ENCODE data around the gene RFK. TPM values are rescaled to one million over a fixed set of nuclear protein-coding genes. Genes with fewer than 3 reads are reported as not detected.

Gene RFK
- total RNA-seq, 1 experiment from 2014 or later, result 14.0 TPM

GRCh38 chr9:76415154-76415553 is 20.9 kb upstream of the RFK start:
- no peaks in the 10 kb centered on the region for H3K27me3 Mint-ChIP-seq (ENCODE audit: unreplicated experiment)
- no peaks in the 10 kb centered on the region for H3K36me3 Mint-ChIP-seq (ENCODE audit: insufficient read depth, unreplicated experiment)
- peak overlapping the region; percentile 88 for H3K27ac Mint-ChIP-seq (ENCODE audit: unreplicated experiment)
- CTCF ChIA-PET, result no interaction called here
- TF ChIP-seq CTCF (IDR thresholded peaks at IDR 0.05; ENCODE audit: unreplicated experiment), result no peak
- H3K9me3 Mint-ChIP-seq (ENCODE audit: low read depth, unreplicated experiment), result peaks cover 8% of the 10 kb centered on the region
- H3K4me1 Mint-ChIP-seq (ENCODE audit: low read depth, unreplicated experiment), result peaks cover 36% of the 10 kb centered on the region
- intact Hi-C loops (cut with micrococcal nuclease; ENCODE audit: unreplicated experiment), result no loop called here
- BruUV-seq (replicated peaks), result no TSS peak
- H3K4me3 Mint-ChIP-seq (ENCODE audit: low read depth, unreplicated experiment), result no peak overlapping the region
- DNase-seq, result no peak

DNA sequence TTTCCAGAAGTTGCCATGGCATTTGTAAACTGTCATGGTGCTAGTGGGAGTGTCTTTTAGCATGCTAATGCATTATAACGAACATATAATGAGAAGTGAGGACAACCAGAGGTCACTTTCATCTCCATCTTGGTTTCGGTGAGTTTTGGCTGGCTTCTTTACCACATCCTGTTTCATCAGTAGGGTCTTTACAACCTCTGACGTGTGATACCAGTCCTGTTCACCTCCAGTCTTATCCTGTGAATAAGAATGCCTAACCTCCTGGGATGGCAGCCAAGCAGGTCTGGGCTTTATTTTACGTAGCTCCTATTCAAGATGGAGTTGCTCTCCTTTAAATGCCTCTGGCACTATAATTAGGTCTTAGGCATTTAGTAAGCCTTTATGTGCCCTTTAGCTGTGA is 20.4 kb upstream of the RFK start:
- CTCF ChIA-PET, result no interaction called here
- intact Hi-C loops (cut with micrococcal nuclease; ENCODE audit: unreplicated experiment), result no loop called here
- no peak for TF ChIP-seq CTCF (IDR thresholded peaks at IDR 0.05; ENCODE audit: unreplicated experiment)
- no peak overlapping the region for H3K4me3 Mint-ChIP-seq (ENCODE audit: low read depth, unreplicated experiment)
- DNase-seq, result no peak
- peaks cover 8% of the 10 kb centered on the region for H3K9me3 Mint-ChIP-seq (ENCODE audit: low read depth, unreplicated experiment)
- peak overlapping the region; percentile 88 for H3K27ac Mint-ChIP-seq (ENCODE audit: unreplicated experiment)
- no peaks in the 10 kb centered on the region for H3K36me3 Mint-ChIP-seq (ENCODE audit: insufficient read depth, unreplicated experiment)
- no peaks in the 10 kb centered on the region for H3K27me3 Mint-ChIP-seq (ENCODE audit: unreplicated experiment)
- H3K4me1 Mint-ChIP-seq (ENCODE audit: low read depth, unreplicated experiment), result peaks cover 36% of the 10 kb centered on the region
- no TSS peak for BruUV-seq (replicated peaks)

DNA sequence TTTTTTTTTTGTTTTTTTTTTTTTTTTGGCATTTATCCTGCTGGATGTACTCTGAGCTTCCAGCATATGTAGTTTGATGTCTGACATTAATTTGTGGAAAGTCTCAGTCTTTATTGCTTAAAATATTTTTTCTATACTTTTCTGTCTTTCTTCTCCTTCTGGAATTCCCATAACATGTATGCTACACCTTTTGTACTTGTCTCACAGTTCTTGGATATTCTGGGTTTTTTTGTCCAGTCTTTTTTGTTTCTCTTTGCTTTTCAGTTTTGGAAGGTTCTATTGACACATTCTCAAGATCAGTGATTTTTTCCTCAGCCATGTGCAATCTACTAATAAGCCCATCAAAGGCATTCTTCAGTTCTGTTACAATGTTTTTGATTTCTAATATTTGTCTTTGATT is 19.4 kb upstream of the RFK start:
- Mint-ChIP-seq H3K27me3 (ENCODE audit: unreplicated experiment) (no peaks in the 10 kb centered on the region), H3K9me3 (ENCODE audit: low read depth, unreplicated experiment) (peaks cover 8% of the 10 kb centered on the region), H3K36me3 (ENCODE audit: insufficient read depth, unreplicated experiment) (no peaks in the 10 kb centered on the region), H3K4me1 (ENCODE audit: low read depth, unreplicated experiment) (peaks cover 32% of the 10 kb centered on the region), H3K27ac (ENCODE audit: unreplicated experiment) (peak overlapping the region; percentile 88), H3K4me3 (ENCODE audit: low read depth, unreplicated experiment) (no peak overlapping the region)
- no peak for TF ChIP-seq CTCF (IDR thresholded peaks at IDR 0.05; ENCODE audit: unreplicated experiment)
- BruUV-seq (replicated peaks), result no TSS peak
- intact Hi-C loops (cut with micrococcal nuclease; ENCODE audit: unreplicated experiment), result no loop called here
- no peak for DNase-seq
- CTCF ChIA-PET, result no interaction called here

DNA sequence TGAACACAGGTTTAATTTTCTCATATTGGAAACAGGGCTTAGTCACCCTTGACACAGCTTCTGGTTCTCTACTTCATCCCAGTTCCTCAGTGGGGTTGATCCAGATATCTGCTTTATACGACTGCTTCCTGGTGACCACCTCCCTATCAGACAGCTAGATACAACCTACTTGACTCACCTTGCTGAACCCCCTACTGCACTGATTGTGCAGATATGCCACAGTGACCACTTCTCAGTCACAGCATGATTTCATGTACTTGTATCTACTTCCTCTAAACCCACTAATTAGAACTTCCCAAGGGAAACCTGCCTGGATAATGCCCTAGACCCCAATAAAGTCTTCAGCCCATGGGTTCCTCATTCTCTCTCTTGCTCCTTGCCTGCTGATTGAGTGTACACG is 18.4 kb upstream of the RFK start:
- no TSS peak for BruUV-seq (replicated peaks)
- Mint-ChIP-seq H3K27me3 (ENCODE audit: unreplicated experiment) (no peaks in the 10 kb centered on the region), H3K4me3 (ENCODE audit: low read depth, unreplicated experiment) (no peak overlapping the region), H3K27ac (ENCODE audit: unreplicated experiment) (peak overlapping the region; percentile 81), H3K9me3 (ENCODE audit: low read depth, unreplicated experiment) (peaks cover 8% of the 10 kb centered on the region), H3K36me3 (ENCODE audit: insufficient read depth, unreplicated experiment) (no peaks in the 10 kb centered on the region), H3K4me1 (ENCODE audit: low read depth, unreplicated experiment) (peaks cover 26% of the 10 kb centered on the region)
- intact Hi-C loops (cut with micrococcal nuclease; ENCODE audit: unreplicated experiment), result no loop called here
- no peak for DNase-seq
- CTCF ChIA-PET, result no interaction called here
- no peak for TF ChIP-seq CTCF (IDR thresholded peaks at IDR 0.05; ENCODE audit: unreplicated experiment)

DNA sequence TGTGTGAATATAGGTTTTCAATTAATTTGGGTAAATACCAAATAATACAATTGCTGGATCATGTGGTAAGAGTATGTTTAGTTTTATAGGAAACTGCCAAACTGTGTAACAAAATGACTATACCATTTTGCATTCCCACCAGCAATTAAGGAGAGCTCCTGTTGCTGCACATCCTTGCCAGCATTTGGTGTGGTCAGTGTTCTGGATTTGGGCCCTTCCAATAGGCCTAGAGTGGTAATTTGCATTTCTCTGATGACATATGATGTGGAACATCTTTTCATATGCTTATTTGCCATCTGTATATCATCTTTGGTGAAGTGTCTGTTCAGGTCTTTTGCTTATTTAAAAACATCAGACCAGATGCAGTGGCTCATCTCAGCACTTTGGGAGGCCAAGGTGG is 11.6 kb upstream of the RFK start:
- no peaks in the 10 kb centered on the region for H3K9me3 Mint-ChIP-seq (ENCODE audit: low read depth, unreplicated experiment)
- DNase-seq, result no peak
- TF ChIP-seq CTCF (IDR thresholded peaks at IDR 0.05; ENCODE audit: unreplicated experiment), result no peak
- intact Hi-C loops (cut with micrococcal nuclease; ENCODE audit: unreplicated experiment), result no loop called here
- no peak overlapping the region for H3K27ac Mint-ChIP-seq (ENCODE audit: unreplicated experiment)
- H3K27me3 Mint-ChIP-seq (ENCODE audit: unreplicated experiment), result no peaks in the 10 kb centered on the region
- peaks cover 17% of the 10 kb centered on the region for H3K4me1 Mint-ChIP-seq (ENCODE audit: low read depth, unreplicated experiment)
- H3K36me3 Mint-ChIP-seq (ENCODE audit: insufficient read depth, unreplicated experiment), result no peaks in the 10 kb centered on the region
- CTCF ChIA-PET, result no interaction called here
- BruUV-seq (replicated peaks), result no TSS peak
- H3K4me3 Mint-ChIP-seq (ENCODE audit: low read depth, unreplicated experiment), result no peak overlapping the region
